H9 (cell line): ENCODE data around the gene RBFOX2. TPM values are rescaled to one million over a fixed set of nuclear protein-coding genes. Genes with fewer than 3 reads are reported as not detected.

Experiments used
- DNase-seq: peaks from one replicate; pipeline ENCODE4 v3.0.0-alpha.2; 2017
- H2AFZ ChIP-seq: one replicate; pipeline ENCODE4 v1.6.1; 2013; ENCODE audit warnings: mild to moderate bottlenecking, low read length, control low read depth, moderate library complexity
- H2AK5ac ChIP-seq: 2 replicates; pipeline ENCODE4 v1.6.1; 2013; ENCODE audit warnings: low read length, control low read depth, mixed read lengths; ENCODE audit not compliant: insufficient read length
- H2BK120ac ChIP-seq: one replicate; pipeline ENCODE4 v1.6.1; 2013; ENCODE audit warnings: low read depth, mild to moderate bottlenecking, low read length, control low read depth, inconsistent platforms; ENCODE audit not compliant: poor library complexity, severe bottlenecking
- H2BK12ac ChIP-seq: 2 replicates; pipeline ENCODE4 v1.6.1; 2013; ENCODE audit warnings: low read length, control low read depth, mixed read lengths, low read depth; ENCODE audit not compliant: insufficient read length
- H2BK15ac ChIP-seq: 2 replicates; pipeline ENCODE4 v1.6.1; 2013; ENCODE audit warnings: low read depth, low read length, control low read depth
- H2BK20ac ChIP-seq: one replicate; pipeline ENCODE4 v1.6.1; 2013; ENCODE audit warnings: low read depth, mild to moderate bottlenecking, low read length, control low read depth, inconsistent platforms; ENCODE audit not compliant: poor library complexity, severe bottlenecking
- H2BK5ac ChIP-seq: 2 replicates; pipeline ENCODE4 v1.6.1; 2013; ENCODE audit warnings: low read length, control low read depth, mixed read lengths; ENCODE audit not compliant: insufficient read length
- H3K14ac ChIP-seq: 2 replicates; pipeline ENCODE4 v1.6.1; 2013; ENCODE audit warnings: low read length, control low read depth; ENCODE audit not compliant: insufficient read depth
- H3K18ac ChIP-seq: 2 replicates; pipeline ENCODE4 v1.6.1; 2013; ENCODE audit warnings: low read depth, mild to moderate bottlenecking, mixed read lengths, low read length, control low read depth; ENCODE audit not compliant: insufficient read length
- H3K23ac ChIP-seq: 2 replicates; pipeline ENCODE4 v1.6.1; 2013; ENCODE audit warnings: low read length, control low read depth, mixed read lengths, low read depth; ENCODE audit not compliant: insufficient read length
- H3K23me2 ChIP-seq: 2 replicates; pipeline ENCODE4 v1.6.1; 2013; ENCODE audit warnings: low read depth, mild to moderate bottlenecking, mixed read lengths, low read length, control low read depth; ENCODE audit not compliant: insufficient read length, poor library complexity, severe bottlenecking
- H3K27ac ChIP-seq: 2 replicates; pipeline ENCODE4 v1.5.1; 2013; ENCODE audit warnings: low read length, control low read depth, mixed read lengths, low read depth; ENCODE audit not compliant: insufficient read length
- H3K27me3 ChIP-seq: 2 replicates; pipeline ENCODE4 v1.6.1; 2013; ENCODE audit warnings: low read length, control low read depth, inconsistent platforms; ENCODE audit not compliant: insufficient read depth
- H3K4ac ChIP-seq: 2 replicates; pipeline ENCODE4 v1.6.1; 2013; ENCODE audit warnings: low read depth, mild to moderate bottlenecking, control low read depth, inconsistent platforms, low read length, moderate library complexity
- H3K4me1 ChIP-seq: 2 replicates; pipeline ENCODE4 v1.6.1; 2013; ENCODE audit warnings: low read length, control low read depth, inconsistent platforms; ENCODE audit not compliant: insufficient read depth
- H3K4me2 ChIP-seq: 2 replicates; pipeline ENCODE4 v1.6.1; 2013; ENCODE audit warnings: low read length, control low read depth, mixed read lengths; ENCODE audit not compliant: insufficient read length, insufficient read depth
- H3K56ac ChIP-seq: 2 replicates; pipeline ENCODE4 v1.6.1; 2013; ENCODE audit warnings: low read depth, mild to moderate bottlenecking, mixed read lengths, low read length, control low read depth; ENCODE audit not compliant: insufficient read length
- H3K79me1 ChIP-seq: 2 replicates; pipeline ENCODE4 v1.6.1; 2013; ENCODE audit warnings: low read depth, mild to moderate bottlenecking, moderate library complexity, low read length, control low read depth, inconsistent platforms; ENCODE audit not compliant: insufficient read depth, poor library complexity, severe bottlenecking
- H3K79me2 ChIP-seq: 2 replicates; pipeline ENCODE4 v1.6.1; 2013; ENCODE audit warnings: low read length, control low read depth, inconsistent platforms; ENCODE audit not compliant: insufficient read depth
- H3K9ac ChIP-seq: 2 replicates; pipeline ENCODE4 v1.6.1; 2013; ENCODE audit warnings: low read length, control low read depth, mixed read lengths; ENCODE audit not compliant: insufficient read length; ENCODE audit errors: extremely low read depth
- H3K9me3 ChIP-seq: one replicate; pipeline ENCODE4 v1.6.1; 2013; ENCODE audit warnings: low read depth, low read length, inconsistent platforms; ENCODE audit not compliant: control insufficient read depth
- H3T11ph ChIP-seq: one replicate; pipeline ENCODE4 v1.6.1; 2013; ENCODE audit warnings: mild to moderate bottlenecking, low read length, control low read depth, inconsistent platforms
- H4K20me1 ChIP-seq: one replicate; pipeline ENCODE4 v1.6.1; 2013; ENCODE audit not compliant: control insufficient read depth, insufficient read length, insufficient read depth
- H4K5ac ChIP-seq: 2 replicates; pipeline ENCODE4 v1.6.1; 2013; ENCODE audit warnings: low read depth, mild to moderate bottlenecking, mixed read lengths, low read length, control low read depth; ENCODE audit not compliant: insufficient read length
- H4K8ac ChIP-seq: replicated peaks from 2 replicates; pipeline ENCODE4 v1.6.1; 2013; ENCODE audit warnings: low read length, control low read depth, mixed read lengths, low read depth; ENCODE audit not compliant: insufficient read length
- H4K91ac ChIP-seq: 2 replicates; pipeline ENCODE4 v1.6.1; 2013; ENCODE audit warnings: low read depth, mild to moderate bottlenecking, moderate library complexity, mixed read lengths, low read length, control low read depth; ENCODE audit not compliant: insufficient read length
- H3K27ac Mint-ChIP-seq, 3 experiments: 2 replicates in 2 of 3; 3 replicates in 1 of 3; pipeline ENCODE4 v1.8.0; 2020 to 2021; ENCODE audit warnings: mixed read lengths in 3 of 3, mild to moderate bottlenecking in 1 of 3, moderate library complexity in 1 of 3
- H3K27me3 Mint-ChIP-seq: 2 replicates; pipeline ENCODE4 v1.8.0; 2021; ENCODE audit warnings: low read depth, mild to moderate bottlenecking, moderate library complexity, mixed read lengths
- H3K36me3 Mint-ChIP-seq, 3 experiments: 2 replicates in 2 of 3; 3 replicates in 1 of 3; pipeline ENCODE4 v1.8.0; 2020 to 2021; ENCODE audit warnings: low read depth in 3 of 3, mixed read lengths in 3 of 3; ENCODE audit not compliant: insufficient read depth in 1 of 3
- H3K4me1 Mint-ChIP-seq, 2 experiments: 2 replicates each; pipeline ENCODE4 v1.8.0; 2020; ENCODE audit warnings: mixed read lengths in 2 of 2
- H3K4me3 Mint-ChIP-seq, 2 experiments: 2 replicates in 1 of 2; 3 replicates in 1 of 2; pipeline ENCODE4 v1.8.0; 2020 to 2021; ENCODE audit warnings: mild to moderate bottlenecking in 2 of 2, mixed read lengths in 2 of 2, moderate library complexity in 1 of 2
- H3K9me3 Mint-ChIP-seq, 2 experiments: 2 replicates in 1 of 2; 3 replicates in 1 of 2; pipeline ENCODE4 v1.8.0; 2020; ENCODE audit warnings: mild to moderate bottlenecking in 2 of 2, mixed read lengths in 2 of 2, moderate library complexity in 1 of 2
- WGBS: extraction: QIAGEN DNeasy Blood & Tissue Kit; methylation state at CpG from one replicate; pipeline ENCODE4 v1.1.7; 2013; ENCODE audit warnings: missing lambda C conversion rate, low lambda C conversion rate, mixed read lengths; ENCODE audit not compliant: insufficient read length; ENCODE audit errors: extremely low coverage; 5-methylcytosine and 5-hydroxymethylcytosine counted together
- total RNA-seq: library from RNA; stranded (reverse); gene quantifications from 2 replicates; pipeline ENCODE4 v1.2.1, GENCODE V29; 2021
- TF ChIP-seq, protein P1 (sequence below): fragments of 200-600 bp; sonication (generic); conservative IDR thresholded peaks from 3 replicates; pipeline ENCODE4 v1.8.0; 2021; ENCODE audit warnings: antibody characterized with exemption, mild to moderate bottlenecking

Gene RBFOX2
- total RNA-seq, 1 experiment from 2014 or later: 84.7 TPM

- Histone ChIP-seq H2BK120ac (no peak overlapping the region), H3K23ac (no peak overlapping the region), H3T11ph (no peak overlapping the region), H2BK20ac (no peak overlapping the region), H3K23me2 (no peaks in the 10 kb centered on the region), H2BK15ac (no peak overlapping the region), H2BK12ac (no peak overlapping the region), H3K79me1 (peaks cover 4% of the 10 kb centered on the region), H2BK5ac (no peak overlapping the region), H3K4ac (no peak overlapping the region), H3K14ac (no peak overlapping the region), H4K5ac (no peak overlapping the region), H3K4me1 (no peaks in the 10 kb centered on the region), H3K27me3 (no peaks in the 10 kb centered on the region), H2AFZ (no peak overlapping the region), H4K91ac (no peak overlapping the region), H3K4me2 (no peak overlapping the region), H4K8ac (no peak overlapping the region), H4K20me1 (no peaks in the 10 kb centered on the region), H2AK5ac (no peak overlapping the region), H3K56ac (no peak overlapping the region), H3K18ac (no peak overlapping the region), H3K9ac (no peak overlapping the region), H3K79me2 (peaks cover 10% of the 10 kb centered on the region; the same call in 1 of the 2 replicates), H3K27ac (peak overlapping the region; percentile 36), H3K9me3 (no peaks in the 10 kb centered on the region)
- peak overlapping the region in 1 of 3 experiments; percentile 81; a peak in 3 of 7 replicates for H3K27ac Mint-ChIP-seq
- H3K27me3 Mint-ChIP-seq: no peaks in the 10 kb centered on the region
- H3K4me1 Mint-ChIP-seq: peaks cover 9 to 10% of the 10 kb centered on the region in 2 experiments
- H3K4me3 Mint-ChIP-seq: no peak overlapping the region
- no peak for DNase-seq
- H3K36me3 Mint-ChIP-seq: no peaks in the 10 kb centered on the region
- TF ChIP-seq, protein P1, sequence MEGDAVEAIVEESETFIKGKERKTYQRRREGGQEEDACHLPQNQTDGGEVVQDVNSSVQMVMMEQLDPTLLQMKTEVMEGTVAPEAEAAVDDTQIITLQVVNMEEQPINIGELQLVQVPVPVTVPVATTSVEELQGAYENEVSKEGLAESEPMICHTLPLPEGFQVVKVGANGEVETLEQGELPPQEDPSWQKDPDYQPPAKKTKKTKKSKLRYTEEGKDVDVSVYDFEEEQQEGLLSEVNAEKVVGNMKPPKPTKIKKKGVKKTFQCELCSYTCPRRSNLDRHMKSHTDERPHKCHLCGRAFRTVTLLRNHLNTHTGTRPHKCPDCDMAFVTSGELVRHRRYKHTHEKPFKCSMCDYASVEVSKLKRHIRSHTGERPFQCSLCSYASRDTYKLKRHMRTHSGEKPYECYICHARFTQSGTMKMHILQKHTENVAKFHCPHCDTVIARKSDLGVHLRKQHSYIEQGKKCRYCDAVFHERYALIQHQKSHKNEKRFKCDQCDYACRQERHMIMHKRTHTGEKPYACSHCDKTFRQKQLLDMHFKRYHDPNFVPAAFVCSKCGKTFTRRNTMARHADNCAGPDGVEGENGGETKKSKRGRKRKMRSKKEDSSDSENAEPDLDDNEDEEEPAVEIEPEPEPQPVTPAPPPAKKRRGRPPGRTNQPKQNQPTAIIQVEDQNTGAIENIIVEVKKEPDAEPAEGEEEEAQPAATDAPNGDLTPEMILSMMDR: no peak
- no CpG with 5 or more reads among the region's 2 CpGs for WGBS
- H3K9me3 Mint-ChIP-seq: no peaks in the 10 kb centered on the region
Measured at GRCh38 chr22:35923026-35923425, 105.6 kb downstream of the RBFOX2 start.
